RPMI8226 (cell line): ENCODE results near the gene SLC25A36.

ENCODE experiments used
- DNase-seq: peaks from one replicate; pipeline ENCODE4 v3.0.0-alpha.2; 2015

SLC25A36 gene, protein sequence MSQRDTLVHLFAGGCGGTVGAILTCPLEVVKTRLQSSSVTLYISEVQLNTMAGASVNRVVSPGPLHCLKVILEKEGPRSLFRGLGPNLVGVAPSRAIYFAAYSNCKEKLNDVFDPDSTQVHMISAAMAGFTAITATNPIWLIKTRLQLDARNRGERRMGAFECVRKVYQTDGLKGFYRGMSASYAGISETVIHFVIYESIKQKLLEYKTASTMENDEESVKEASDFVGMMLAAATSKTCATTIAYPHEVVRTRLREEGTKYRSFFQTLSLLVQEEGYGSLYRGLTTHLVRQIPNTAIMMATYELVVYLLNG

GRCh38 chr3:140941434-140942220 is at the start of gene SLC25A36:
Gene SLC25A36 (plus strand): TSS chr3:140941836. CDS start chr3:140942055, 219 bp downstream.
- peak; percentile 100 for DNase-seq

DNA sequence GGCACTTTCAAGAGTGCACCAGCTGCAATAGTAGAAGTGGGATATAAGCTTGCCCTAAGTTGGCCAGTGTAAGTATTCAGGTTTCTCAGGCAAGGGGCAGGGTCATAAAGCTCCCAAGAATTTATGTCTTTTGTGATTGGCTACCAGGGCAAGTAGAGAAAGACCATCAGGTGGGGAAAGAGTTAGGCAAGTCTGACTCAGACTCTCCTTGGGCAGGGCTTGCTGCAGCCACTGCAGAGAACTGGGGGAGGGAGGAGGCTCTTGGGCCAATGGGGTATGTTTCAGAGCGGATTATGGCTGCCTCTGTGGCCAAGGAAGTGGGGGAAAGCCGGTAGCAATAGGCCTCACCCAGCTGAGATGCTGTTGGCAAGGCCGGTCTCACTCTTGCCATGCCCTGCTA is 44.6 kb upstream of the SLC25A36 start:
- no peak for DNase-seq

- peak; percentile 58 for DNase-seq
Measured at GRCh38 chr3:140898340-140899180, 43.1 kb upstream of the SLC25A36 start.

- no peak for DNase-seq
Measured at GRCh38 chr3:140899363-140899762, 42.3 kb upstream of the SLC25A36 start.

DNA sequence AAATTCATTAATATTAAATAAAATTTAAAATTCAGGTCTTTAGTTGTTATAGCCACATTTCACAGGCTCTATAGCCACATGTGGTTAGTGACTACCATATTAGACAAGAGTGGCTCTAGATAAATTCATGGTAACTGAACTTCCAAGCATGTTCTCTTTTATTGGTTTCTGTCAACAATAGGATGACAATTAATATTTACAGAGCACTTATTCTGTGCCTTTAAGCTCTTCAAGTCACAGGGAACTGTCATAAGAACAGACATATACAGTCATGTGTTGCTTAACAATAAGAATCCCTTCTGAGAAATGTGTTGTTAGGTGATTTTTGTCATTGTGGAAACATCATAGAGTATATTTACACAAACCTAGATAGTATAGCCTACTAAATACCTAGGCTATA is 38.8 kb upstream of the SLC25A36 start:
- DNase-seq, result no peak

GRCh38 chr3:140903196-140903595 is 38.4 kb upstream of the SLC25A36 start:
- DNase-seq, result no peak

GRCh38 chr3:140904521-140904920 is 37.1 kb upstream of the SLC25A36 start:
- no peak for DNase-seq

DNA sequence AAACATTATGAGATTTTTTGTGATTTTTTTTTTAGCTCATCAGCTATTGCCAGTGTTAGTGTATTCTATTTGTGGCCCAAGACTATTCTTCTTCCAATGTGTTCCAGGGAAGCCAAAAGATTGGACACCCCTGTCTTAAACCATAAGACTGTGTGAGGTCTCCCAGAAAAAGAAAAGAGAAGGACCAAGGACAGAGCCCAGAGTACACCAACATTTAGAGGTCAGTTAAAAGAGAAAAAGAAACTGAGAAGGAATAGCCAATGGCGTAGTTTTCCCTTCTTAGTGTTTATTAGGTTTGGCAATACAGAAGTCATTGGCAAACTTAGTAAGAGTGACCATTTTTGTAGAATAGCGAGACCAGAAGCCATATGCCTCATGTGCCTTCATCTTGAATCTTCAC is 36.1 kb upstream of the SLC25A36 start:
- DNase-seq, result no peak

GRCh38 chr3:140906785-140907184 is 34.9 kb upstream of the SLC25A36 start:
- no peak for DNase-seq

DNA sequence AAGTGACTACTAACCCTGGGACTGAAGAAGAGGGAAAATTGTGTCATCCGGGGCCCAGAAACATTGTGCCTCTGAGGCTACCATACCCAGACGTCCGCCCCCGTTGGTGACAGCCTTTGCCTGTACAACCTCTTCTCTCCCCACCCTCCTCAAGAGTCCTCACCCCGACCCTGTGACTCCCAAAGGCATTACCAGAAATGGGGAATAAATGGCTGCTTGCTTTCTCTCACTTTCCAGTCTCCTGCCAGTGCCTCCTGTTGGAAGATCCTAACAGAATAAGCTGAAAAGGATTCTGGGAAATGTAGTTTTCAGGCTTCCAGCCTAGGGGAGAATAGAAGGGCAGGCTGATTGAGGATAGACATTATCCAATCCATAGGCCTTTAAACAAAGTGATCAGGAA is 30.8 kb upstream of the SLC25A36 start:
- no peak for DNase-seq

GRCh38 chr3:140911822-140912221 is 29.8 kb upstream of the SLC25A36 start:
- DNase-seq, result peak; percentile 31

DNA sequence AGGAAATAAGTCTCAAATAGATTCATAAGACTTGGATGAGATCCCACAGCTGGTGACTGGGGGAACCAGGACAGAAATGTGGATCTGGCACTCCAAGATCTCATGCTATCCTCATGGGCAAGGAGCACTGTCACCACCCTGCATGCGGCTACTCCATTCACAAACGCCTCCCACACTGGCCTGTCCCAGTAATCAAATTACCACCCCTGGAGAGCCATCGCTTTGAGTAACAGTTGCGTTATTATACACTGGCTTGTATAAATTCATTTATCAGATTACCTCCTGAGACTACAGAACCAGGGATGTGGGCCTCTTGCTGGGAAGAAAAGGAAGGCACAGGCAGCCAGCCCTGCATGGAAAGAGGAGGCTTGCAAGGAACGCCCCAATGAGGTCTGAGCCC is 27.9 kb upstream of the SLC25A36 start:
- no peak for DNase-seq

- no peak for DNase-seq
Measured at GRCh38 chr3:140914384-140914945, 27.2 kb upstream of the SLC25A36 start.

DNA sequence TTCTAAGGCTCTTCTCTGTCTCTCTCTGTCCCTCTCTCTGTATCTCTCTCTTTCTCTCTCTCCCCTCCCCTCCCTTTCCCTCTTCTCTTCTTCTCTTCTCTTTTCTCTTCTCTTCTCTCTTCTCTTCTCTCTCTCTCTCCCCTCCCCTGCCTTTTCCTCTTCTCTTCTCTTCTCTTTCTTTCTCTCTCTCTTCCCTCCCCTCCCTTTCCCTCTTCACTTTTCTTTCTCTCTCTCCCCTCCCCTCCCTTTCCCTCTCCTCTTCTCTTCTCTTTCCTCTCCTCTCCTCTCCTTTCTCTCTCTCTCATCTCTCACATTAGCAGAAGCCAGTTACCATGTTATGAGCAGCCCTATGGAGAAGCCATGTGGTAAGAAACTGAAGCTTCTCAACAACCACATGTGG is 25.0 kb upstream of the SLC25A36 start:
- no peak for DNase-seq

- DNase-seq, result no peak
Measured at GRCh38 chr3:140917772-140918171, 23.9 kb upstream of the SLC25A36 start.

GRCh38 chr3:140920029-140920428 is 21.6 kb upstream of the SLC25A36 start:
- DNase-seq, result no peak

DNA sequence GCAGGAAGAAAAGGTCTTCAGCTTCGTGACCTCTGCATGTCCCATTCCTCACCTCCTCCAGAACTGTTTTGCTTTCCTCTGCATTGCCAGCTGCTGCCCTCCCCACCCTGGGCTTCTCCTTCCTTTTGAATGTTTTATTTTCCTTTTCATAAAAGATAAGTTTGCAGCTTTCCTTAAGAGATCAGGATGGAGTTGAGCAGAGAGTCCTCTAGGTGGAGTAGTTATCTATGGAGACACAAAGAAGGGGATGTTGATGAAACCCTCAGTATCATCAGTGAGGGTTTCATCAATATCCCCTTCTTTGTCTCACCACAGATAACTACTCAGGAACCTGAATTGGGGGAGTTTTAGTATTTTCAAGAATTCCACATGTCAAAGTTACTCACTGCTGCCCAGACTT is 19.0 kb upstream of the SLC25A36 start:
- DNase-seq, result no peak

- DNase-seq, result no peak
Measured at GRCh38 chr3:140924097-140924873, 17.4 kb upstream of the SLC25A36 start.

GRCh38 chr3:140927279-140928069 is 14.2 kb upstream of the SLC25A36 start:
- no peak for DNase-seq

- DNase-seq, result no peak
Measured at GRCh38 chr3:140929446-140929845, 12.2 kb upstream of the SLC25A36 start.

DNA sequence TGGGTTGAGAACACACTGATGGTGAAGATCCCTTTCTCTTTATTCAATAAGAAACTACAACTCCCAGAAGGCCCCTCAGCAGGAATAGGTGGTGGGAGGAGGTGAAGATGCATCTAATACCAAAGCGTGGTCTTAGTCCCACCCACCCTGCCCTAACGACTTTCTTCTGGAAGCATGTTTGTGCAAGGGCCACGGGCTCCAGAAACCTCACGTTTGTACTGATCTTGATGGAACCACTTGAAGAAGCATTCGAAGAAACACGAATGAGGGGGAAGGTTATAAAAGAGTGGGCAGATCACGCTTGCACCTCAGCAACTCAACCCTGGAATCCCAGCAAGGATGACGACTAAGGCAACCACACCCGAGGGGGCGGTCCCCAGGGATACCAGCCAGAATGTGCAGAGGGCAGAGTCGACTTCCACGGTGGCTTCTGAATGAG is 10.6 kb upstream of the SLC25A36 start:
- no peak for DNase-seq
